GM21576 (cell line): ENCODE results near the gene INHBA.

ENCODE experiments used
- ATAC-seq: cut with Tn5 transposase; IDR thresholded peaks from one replicate; pipeline ENCODE4 v1.9.1; 2021; ENCODE audit warnings: mild to moderate bottlenecking, moderate library complexity; ENCODE audit not compliant: unreplicated experiment

INHBA gene

GRCh38 chr7:41689815-41690214, 13.1 kb downstream of the INHBA start:
- ATAC-seq, result no peak

GRCh38 chr7:41688906-41689305, 14.0 kb downstream of the INHBA start:
- ATAC-seq, result no peak

GRCh38 chr7:41688012-41688625, 14.8 kb downstream of the INHBA start:
- no peak for ATAC-seq

GRCh38 chr7:41685684-41686083, 17.2 kb downstream of the INHBA start:
- ATAC-seq, result no peak

GRCh38 chr7:41682422-41682821, 20.5 kb downstream of the INHBA start:
- no peak for ATAC-seq

GRCh38 chr7:41679566-41679965, 23.3 kb downstream of the INHBA start:
- no peak for ATAC-seq

GRCh38 chr7:41674505-41675023, 28.3 kb downstream of the INHBA start:
- no peak for ATAC-seq

GRCh38 chr7:41661596-41661995, 41.3 kb downstream of the INHBA start:
- ATAC-seq, result no peak

- ATAC-seq, result no peak
Measured at GRCh38 chr7:41659539-41659938, 43.4 kb downstream of the INHBA start.

- ATAC-seq, result no peak
Measured at GRCh38 chr7:41656366-41656765, 46.5 kb downstream of the INHBA start.

- ATAC-seq, result no peak
Measured at GRCh38 chr7:41655426-41655825, 47.5 kb downstream of the INHBA start.

- no peak for ATAC-seq
Measured at GRCh38 chr7:41652267-41652666, 50.6 kb downstream of the INHBA start.

GRCh38 chr7:41648501-41648900, 54.4 kb downstream of the INHBA start:
- ATAC-seq, result no peak

- ATAC-seq, result no peak
Measured at GRCh38 chr7:41643616-41644015, 59.3 kb downstream of the INHBA start.

GRCh38 chr7:41641665-41642014, 61.2 kb downstream of the INHBA start:
- ATAC-seq, result no peak

- ATAC-seq, result no peak
Measured at GRCh38 chr7:41641011-41641664, 61.8 kb downstream of the INHBA start.

- no peak for ATAC-seq
Measured at GRCh38 chr7:41640487-41640886, 62.4 kb downstream of the INHBA start.

- no peak for ATAC-seq
Measured at GRCh38 chr7:41637049-41637448, 65.8 kb downstream of the INHBA start.
